GM12874 (cell line): ENCODE measurements around the gene DPEP2NB.
A peak's percentile ranks its signal among the peaks of the same experiment; 100 is the strongest.

ENCODE experiments used
- CTCF ChIP-seq: IDR thresholded peaks from 2 replicates; pipeline ENCODE4 v1.5.1; 2011; ENCODE audit warnings: low read depth, mild to moderate bottlenecking, control low read depth, low read length, moderate library complexity; ENCODE audit not compliant: insufficient read depth

The DPEP2NB gene

GRCh38 chr16:67996666-67997065 is 19.0 kb downstream of the DPEP2NB start:
- no peak for TF ChIP-seq CTCF

GRCh38 chr16:67995423-67995822 is 20.3 kb downstream of the DPEP2NB start:
- TF ChIP-seq CTCF, result no peak

GRCh38 chr16:67993207-67994039 is 22.3 kb downstream of the DPEP2NB start:
- peak; percentile 99 for TF ChIP-seq CTCF

GRCh38 chr16:67992661-67993206 is 23.0 kb downstream of the DPEP2NB start:
- TF ChIP-seq CTCF, result no peak

- TF ChIP-seq CTCF, result no peak
These were observed 25.7 kb downstream of the DPEP2NB start for GRCh38 chr16:67990018-67990386.

GRCh38 chr16:67989322-67990017 is 26.2 kb downstream of the DPEP2NB start:
- TF ChIP-seq CTCF, result no peak

GRCh38 chr16:67988675-67989074 is 27.0 kb downstream of the DPEP2NB start:
- no peak for TF ChIP-seq CTCF
